ENCODE measurements around the gene DPYSL4. TPM values are rescaled to one million over a fixed set of nuclear protein-coding genes. Genes with fewer than 3 reads are reported as not detected.

Gene DPYSL4
- total RNA-seq, 1 experiment from 2014 or later: 6.7 TPM

GRCh38 chr10:132163826-132164515 lies 22.8 kb upstream of the DPYSL4 start:
- no peak for DNase-seq (ENCODE audit: low read depth)

GRCh38 chr10:132164761-132165278 lies 21.9 kb upstream of the DPYSL4 start:
- no peak for DNase-seq (ENCODE audit: low read depth)

- DNase-seq (ENCODE audit: low read depth): no peak
Observed at GRCh38 chr10:132165416-132165980, 21.2 kb upstream of the DPYSL4 start.

GRCh38 chr10:132166216-132166950 lies 20.4 kb upstream of the DPYSL4 start:
- DNase-seq (ENCODE audit: low read depth): no peak

GRCh38 chr10:132167041-132167674 lies 19.6 kb upstream of the DPYSL4 start:
- no peak for DNase-seq (ENCODE audit: low read depth)

GRCh38 chr10:132167976-132168375 lies 18.8 kb upstream of the DPYSL4 start:
- DNase-seq (ENCODE audit: low read depth): no peak

- no peak for DNase-seq (ENCODE audit: low read depth)
Observed at GRCh38 chr10:132168571-132169030, 18.1 kb upstream of the DPYSL4 start.

- DNase-seq (ENCODE audit: low read depth): no peak
Observed at GRCh38 chr10:132169031-132169765, 17.6 kb upstream of the DPYSL4 start.

- DNase-seq (ENCODE audit: low read depth): no peak
Observed at GRCh38 chr10:132169766-132170560, 16.8 kb upstream of the DPYSL4 start.

GRCh38 chr10:132170561-132171361 lies 16.0 kb upstream of the DPYSL4 start:
- no peak for DNase-seq (ENCODE audit: low read depth)

GRCh38 chr10:132172091-132173066 lies 14.4 kb upstream of the DPYSL4 start:
- DNase-seq (ENCODE audit: low read depth): no peak

GRCh38 chr10:132173185-132173584 lies 13.6 kb upstream of the DPYSL4 start:
- DNase-seq (ENCODE audit: low read depth): no peak

GRCh38 chr10:132174237-132174636 lies 12.5 kb upstream of the DPYSL4 start:
- no peak for DNase-seq (ENCODE audit: low read depth)

- DNase-seq (ENCODE audit: low read depth): no peak
Observed at GRCh38 chr10:132175408-132175807, 11.3 kb upstream of the DPYSL4 start.

GRCh38 chr10:132175907-132176581 lies 10.7 kb upstream of the DPYSL4 start:
- DNase-seq (ENCODE audit: low read depth): no peak

GRCh38 chr10:132176623-132177500 lies 9.9 kb upstream of the DPYSL4 start:
- DNase-seq (ENCODE audit: low read depth): no peak

GRCh38 chr10:132178046-132178445 lies 8.7 kb upstream of the DPYSL4 start:
- DNase-seq (ENCODE audit: low read depth): no peak
